H7 (cell line): ENCODE results near the gene CTNNA3. TPM values are rescaled to one million over a fixed set of nuclear protein-coding genes. Genes with fewer than 3 reads are reported as not detected.
A peak's percentile ranks its signal among the peaks of the same experiment; 100 is the strongest.

Experiments
- DNase-seq: peaks from one replicate; pipeline ENCODE4 v3.0.0; 2012
- H3K27me3 ChIP-seq: 2 replicates; pipeline ENCODE4 v1.6.0; 2011; ENCODE audit warnings: mild to moderate bottlenecking, low read length; ENCODE audit not compliant: control insufficient read depth, insufficient read depth
- H3K36me3 ChIP-seq: replicated peaks from 2 replicates; pipeline ENCODE4 v1.5.1; 2011; ENCODE audit warnings: low read length; ENCODE audit not compliant: control insufficient read depth, insufficient read depth
- H3K4me3 ChIP-seq: 2 replicates; pipeline ENCODE4 v1.5.1; 2011; ENCODE audit warnings: low read depth, mild to moderate bottlenecking, control low read depth, low read length, moderate library complexity; ENCODE audit not compliant: insufficient read depth
- total RNA-seq: library from RNA; depleted of rRNA; stranded (reverse); fragments of >200 nt; shearing (Covaris generic); gene quantifications from 2 replicates; pipeline ENCODE4 v1.2.3, GENCODE V29; 2014

Gene CTNNA3
- total RNA-seq, 1 experiment from 2014 or later = 10.6 TPM

- Histone ChIP-seq H3K4me3 (no peak overlapping the region), H3K27me3 (no peaks in the 10 kb centered on the region), H3K36me3 (no peaks in the 10 kb centered on the region)
- no peak for DNase-seq
Measured at GRCh38 chr10:66273966-66274519, 1422.0 kb downstream of the CTNNA3 start.

- Histone ChIP-seq H3K4me3 (no peak overlapping the region), H3K36me3 (no peaks in the 10 kb centered on the region), H3K27me3 (no peaks in the 10 kb centered on the region)
- no peak for DNase-seq
Measured at GRCh38 chr10:66265398-66265797, 1430.6 kb downstream of the CTNNA3 start.

- DNase-seq = no peak
- H3K4me3 ChIP-seq = no peak overlapping the region
- H3K27me3 ChIP-seq = no peaks in the 10 kb centered on the region
- no peaks in the 10 kb centered on the region for H3K36me3 ChIP-seq
Measured at GRCh38 chr10:66259836-66260235, 1436.2 kb downstream of the CTNNA3 start.

- DNase-seq = no peak
- Histone ChIP-seq H3K27me3 (no peaks in the 10 kb centered on the region), H3K36me3 (no peaks in the 10 kb centered on the region), H3K4me3 (no peak overlapping the region)
Measured at GRCh38 chr10:66258693-66259092, 1437.3 kb downstream of the CTNNA3 start.

GRCh38 chr10:66257801-66258200 lies 1438.2 kb downstream of the CTNNA3 start:
- Histone ChIP-seq H3K4me3 (no peak overlapping the region), H3K27me3 (no peaks in the 10 kb centered on the region), H3K36me3 (no peaks in the 10 kb centered on the region)
- DNase-seq = no peak

- DNase-seq = no peak
- H3K4me3 ChIP-seq = no peak overlapping the region
- H3K27me3 ChIP-seq = no peaks in the 10 kb centered on the region
- no peaks in the 10 kb centered on the region for H3K36me3 ChIP-seq
Measured at GRCh38 chr10:66252986-66253385, 1443.0 kb downstream of the CTNNA3 start.

GRCh38 chr10:66246177-66246576 lies 1449.8 kb downstream of the CTNNA3 start:
- Histone ChIP-seq H3K4me3 (no peak overlapping the region), H3K36me3 (no peaks in the 10 kb centered on the region), H3K27me3 (no peaks in the 10 kb centered on the region)
- no peak for DNase-seq

- H3K36me3 ChIP-seq = no peaks in the 10 kb centered on the region
- DNase-seq = no peak
Measured at GRCh38 chr10:66244953-66245352, 1451.0 kb downstream of the CTNNA3 start.

GRCh38 chr10:66242885-66243284 lies 1453.1 kb downstream of the CTNNA3 start:
- no peaks in the 10 kb centered on the region for H3K27me3 ChIP-seq
- H3K4me3 ChIP-seq = no peak overlapping the region
- H3K36me3 ChIP-seq = no peaks in the 10 kb centered on the region
- DNase-seq = no peak

More at GRCh38 chr10:66244953-66245352, 1451.0 kb downstream of the CTNNA3 start:
- Histone ChIP-seq H3K27me3 (no peaks in the 10 kb centered on the region), H3K4me3 (no peak overlapping the region)

GRCh38 chr10:66239062-66239461 lies 1456.9 kb downstream of the CTNNA3 start:
- Histone ChIP-seq H3K4me3 (no peak overlapping the region), H3K36me3 (no peaks in the 10 kb centered on the region), H3K27me3 (no peaks in the 10 kb centered on the region)
- no peak for DNase-seq

- H3K27me3 ChIP-seq = no peaks in the 10 kb centered on the region
- H3K4me3 ChIP-seq = no peak overlapping the region
- no peaks in the 10 kb centered on the region for H3K36me3 ChIP-seq
- no peak for DNase-seq
Measured at GRCh38 chr10:66238343-66238742, 1457.7 kb downstream of the CTNNA3 start.

GRCh38 chr10:66234872-66235271 lies 1461.1 kb downstream of the CTNNA3 start:
- Histone ChIP-seq H3K4me3 (no peak overlapping the region), H3K27me3 (no peaks in the 10 kb centered on the region), H3K36me3 (no peaks in the 10 kb centered on the region)
- DNase-seq = peak; percentile 1

GRCh38 chr10:66228887-66229286 lies 1467.1 kb downstream of the CTNNA3 start:
- H3K27me3 ChIP-seq = no peaks in the 10 kb centered on the region
- DNase-seq = no peak
- H3K36me3 ChIP-seq = no peaks in the 10 kb centered on the region
- no peak overlapping the region for H3K4me3 ChIP-seq

- Histone ChIP-seq H3K27me3 (no peaks in the 10 kb centered on the region), H3K4me3 (no peak overlapping the region), H3K36me3 (no peaks in the 10 kb centered on the region)
- no peak for DNase-seq
Measured at GRCh38 chr10:66223656-66224055, 1472.3 kb downstream of the CTNNA3 start.

GRCh38 chr10:66222462-66223046 lies 1473.4 kb downstream of the CTNNA3 start:
- Histone ChIP-seq H3K27me3 (no peaks in the 10 kb centered on the region), H3K36me3 (no peaks in the 10 kb centered on the region), H3K4me3 (no peak overlapping the region)
- no peak for DNase-seq
